Measurements from ENCODE around the gene BFSP2. TPM values are rescaled to one million over a fixed set of nuclear protein-coding genes. Genes with fewer than 3 reads are reported as not detected.
"Not testable (repeated sequence)": the region's sequence is repeated elsewhere in the genome, so short reads cannot be mapped to it uniquely, and the experiment has no call there.

Gene BFSP2
- total RNA-seq, 1 experiment from 2014 or later: not detected

- DNase-seq (ENCODE audit: low spot score): no peak
Observed at GRCh38 chr3:133520286-133520685, 120.4 kb downstream of the BFSP2 start.

GRCh38 chr3:133520938-133521337 lies 121.1 kb downstream of the BFSP2 start:
- DNase-seq (ENCODE audit: low spot score): not testable (repeated sequence)

- DNase-seq (ENCODE audit: low spot score): no peak
Observed at GRCh38 chr3:133521946-133522345, 122.1 kb downstream of the BFSP2 start.

GRCh38 chr3:133523758-133524157 lies 123.9 kb downstream of the BFSP2 start:
- DNase-seq (ENCODE audit: low spot score): not testable (repeated sequence)

Other genes with a start within 250 kb of the BFSP2 start
- gene CDV3, start 173.6 kb downstream of the BFSP2 start, total RNA-seq (2014; rRNA removed; shearing (Covaris generic)): 73.0 and 114 TPM in 2 replicates